Measurements from ENCODE around the gene KANK2.

The KANK2 gene

GRCh38 chr19:11159598-11160439, 37.5 kb downstream of the KANK2 start:
- H3K36me3 ChIP-seq (replicated peaks; ENCODE audit: low read depth, low read length), result no peaks in the 10 kb centered on the region
- H3K9ac ChIP-seq (ENCODE audit: low read length), result no peak overlapping the region
- no peak overlapping the region for H3K27ac ChIP-seq (ENCODE audit: low read length)
- H3K4me2 ChIP-seq (ENCODE audit: low read length), result no peak overlapping the region
- H3K4me1 ChIP-seq (ENCODE audit: low read length), result peaks cover 6% of the 10 kb centered on the region
- peaks cover 8% of the 10 kb centered on the region for H3K79me2 ChIP-seq (ENCODE audit: low read length)
- H3K9me3 ChIP-seq (ENCODE audit: insufficient read depth, low read length), result no peaks in the 10 kb centered on the region
- no peak overlapping the region for H3K4me3 ChIP-seq (ENCODE audit: low read length)
- H4K20me1 ChIP-seq (ENCODE audit: insufficient read depth, low read length), result no peaks in the 10 kb centered on the region
- H2AFZ ChIP-seq (ENCODE audit: low read depth, low read length), result no peak overlapping the region
- TF ChIP-seq EZH2phosphoT487 (IDR thresholded peaks at IDR 0.05; ENCODE audit: low read depth) (no peak), CTCF (IDR thresholded peaks at IDR 0.05; ENCODE audit: low read depth, low read length) (no peak)
- H3K27me3 ChIP-seq (ENCODE audit: low read depth, low read length), result peaks cover 5% of the 10 kb centered on the region; the same call in 1 of the 2 replicates

GRCh38 chr19:11155373-11156120, 41.8 kb downstream of the KANK2 start, which contains the start of gene SPC24:
SPC24 (minus strand) TSS chr19:11155782; CDS start chr19:11155776, 6 bp downstream.
- Histone ChIP-seq H3K4me3 (ENCODE audit: low read length) (peak within 1 kb of the TSS; percentile 98), H2AFZ (ENCODE audit: low read depth, low read length) (peak within 1 kb of the TSS; percentile 91), H3K27ac (ENCODE audit: low read length) (peak within 1 kb of the TSS; percentile 58), H3K4me2 (ENCODE audit: low read length) (peak within 1 kb of the TSS; percentile 91), H3K27me3 (ENCODE audit: low read depth, low read length) (peaks cover 5% of the 10 kb centered on the region; the same call in 1 of the 2 replicates), H3K79me2 (ENCODE audit: low read length) (peaks cover 46% of the 10 kb centered on the region), H3K9me3 (ENCODE audit: insufficient read depth, low read length) (no peaks in the 10 kb centered on the region), H4K20me1 (ENCODE audit: insufficient read depth, low read length) (no peaks in the 10 kb centered on the region), H3K36me3 (replicated peaks; ENCODE audit: low read depth, low read length) (peaks cover 19% of the 10 kb centered on the region), H3K4me1 (ENCODE audit: low read length) (peaks cover 14% of the 10 kb centered on the region), H3K9ac (ENCODE audit: low read length) (peak within 1 kb of the TSS; percentile 94)
- TF ChIP-seq CTCF (IDR thresholded peaks at IDR 0.05; ENCODE audit: low read depth, low read length) (no peak), EZH2phosphoT487 (IDR thresholded peaks at IDR 0.05; ENCODE audit: low read depth) (no peak)

- H3K9ac ChIP-seq (ENCODE audit: low read length), result peak overlapping the region; percentile 94
- H3K4me1 ChIP-seq (ENCODE audit: low read length), result peaks cover 14% of the 10 kb centered on the region
- no peaks in the 10 kb centered on the region for H3K27me3 ChIP-seq (ENCODE audit: low read depth, low read length)
- no peaks in the 10 kb centered on the region for H3K9me3 ChIP-seq (ENCODE audit: insufficient read depth, low read length)
- H3K4me3 ChIP-seq (ENCODE audit: low read length), result peak overlapping the region; percentile 98
- H3K27ac ChIP-seq (ENCODE audit: low read length), result 0 out of 2 replicates have a peak overlapping the region, but pooled peaks have one; percentile 58
- H2AFZ ChIP-seq (ENCODE audit: low read depth, low read length), result no peak overlapping the region
- H3K36me3 ChIP-seq (replicated peaks; ENCODE audit: low read depth, low read length), result peaks cover 22% of the 10 kb centered on the region
- TF ChIP-seq CTCF (IDR thresholded peaks at IDR 0.05; ENCODE audit: low read depth, low read length) (no peak), EZH2phosphoT487 (IDR thresholded peaks at IDR 0.05; ENCODE audit: low read depth) (no peak)
- H4K20me1 ChIP-seq (ENCODE audit: insufficient read depth, low read length), result no peaks in the 10 kb centered on the region
- H3K79me2 ChIP-seq (ENCODE audit: low read length), result peaks cover 51% of the 10 kb centered on the region
- peak overlapping the region; percentile 91 for H3K4me2 ChIP-seq (ENCODE audit: low read length)
Measured at GRCh38 chr19:11154683-11155047, 42.7 kb downstream of the KANK2 start.

Measured in OCI-LY3 (cell line).